GM18498 (cell line): ENCODE measurements around the gene SLC48A1.

Source experiments
- ATAC-seq: cut with Tn5 transposase; IDR thresholded peaks from one replicate; pipeline ENCODE4 v1.9.1; 2021; ENCODE audit warnings: mild to moderate bottlenecking, moderate library complexity; ENCODE audit not compliant: unreplicated experiment

The SLC48A1 gene

GRCh38 chr12:47773062-47773857, at the start of gene SLC48A1:
SLC48A1 (plus strand) TSS chr12:47773238; CDS start chr12:47773305, 67 bp downstream.
- peak; percentile 89 for ATAC-seq

- no peak for ATAC-seq
Observed at GRCh38 chr12:47725091-47725772, 47.8 kb upstream of the SLC48A1 start, which contains the start of gene ENDOU. ENDOU (minus strand) TSS chr12:47725490; CDS start chr12:47725413, 77 bp downstream.

- peak; percentile 85 for ATAC-seq
Observed at GRCh38 chr12:47725893-47726292, 47.1 kb upstream of the SLC48A1 start.

GRCh38 chr12:47729233-47729632, 43.8 kb upstream of the SLC48A1 start:
- ATAC-seq, result no peak

GRCh38 chr12:47730341-47730744, 42.7 kb upstream of the SLC48A1 start:
- ATAC-seq, result no peak

GRCh38 chr12:47731723-47732122, 41.3 kb upstream of the SLC48A1 start:
- ATAC-seq, result no peak

- ATAC-seq, result no peak
Observed at GRCh38 chr12:47732504-47732903, 40.5 kb upstream of the SLC48A1 start.

GRCh38 chr12:47733142-47733541, 39.9 kb upstream of the SLC48A1 start:
- no peak for ATAC-seq

GRCh38 chr12:47734725-47735480, 38.1 kb upstream of the SLC48A1 start:
- ATAC-seq, result no peak

- ATAC-seq, result no peak
Observed at GRCh38 chr12:47735649-47736048, 37.4 kb upstream of the SLC48A1 start.

GRCh38 chr12:47736216-47736615, 36.8 kb upstream of the SLC48A1 start:
- ATAC-seq, result no peak

GRCh38 chr12:47736877-47737676, 36.0 kb upstream of the SLC48A1 start:
- no peak for ATAC-seq

- ATAC-seq, result no peak
Observed at GRCh38 chr12:47737936-47738594, 35.0 kb upstream of the SLC48A1 start.

- no peak for ATAC-seq
Observed at GRCh38 chr12:47739297-47739696, 33.7 kb upstream of the SLC48A1 start.

GRCh38 chr12:47739979-47740378, 33.1 kb upstream of the SLC48A1 start:
- peak; percentile 50 for ATAC-seq

- peak; percentile 45 for ATAC-seq
Observed at GRCh38 chr12:47740606-47741339, 32.3 kb upstream of the SLC48A1 start.

- peak; percentile 46 for ATAC-seq
Observed at GRCh38 chr12:47741340-47741703, 31.7 kb upstream of the SLC48A1 start.

- ATAC-seq, result peak; percentile 43
Observed at GRCh38 chr12:47742253-47742825, 30.7 kb upstream of the SLC48A1 start.

- ATAC-seq, result no peak
Observed at GRCh38 chr12:47743311-47743860, 29.7 kb upstream of the SLC48A1 start.
